GM23338 (cell line): Measurements from ENCODE around the gene LMBR1L.

Source experiments
- CREB1 ChIP-seq: fragments of 250-450 bp; sonication (Bioruptor Pico); IDR thresholded peaks from 2 replicates; pipeline ENCODE4 v1.5.0; 2020; ENCODE audit warnings: low read depth, mild to moderate bottlenecking, moderate library complexity
- CTCF ChIP-seq, 2 experiments: fragments of 200-600 bp in 1 of 2; sonication (generic) in 1 of 2; conservative IDR thresholded peaks; 2 replicates each; pipeline versions ENCODE4 v1.5.1 to v1.6.1; 2016 to 2017; ENCODE audit warnings: antibody characterized with exemption in 2 of 2, low read depth in 2 of 2, mild to moderate bottlenecking in 2 of 2, moderate library complexity in 1 of 2
- EZH2 ChIP-seq: fragments of 200-600 bp; sonication (generic); IDR thresholded peaks from one replicate; pipeline ENCODE4 v1.8.0; 2017; ENCODE audit warnings: antibody characterized with exemption, mild to moderate bottlenecking, low read depth; ENCODE audit not compliant: unreplicated experiment
- EZH2phosphoT487 ChIP-seq: fragments of 200-600 bp; sonication (generic); IDR thresholded peaks from one replicate; pipeline ENCODE4 v1.8.1; 2018; ENCODE audit warnings: antibody characterized with exemption; ENCODE audit not compliant: unreplicated experiment
- JUNB ChIP-seq: IDR thresholded peaks from one replicate; pipeline ENCODE4 v1.6.1; 2016; ENCODE audit warnings: antibody characterized with exemption; ENCODE audit not compliant: unreplicated experiment
- NANOG ChIP-seq: IDR thresholded peaks from 2 replicates; pipeline ENCODE4 v1.6.1; 2016; ENCODE audit warnings: antibody characterized with exemption, borderline replicate concordance
- POLR2AphosphoS5 ChIP-seq: IDR thresholded peaks from 2 replicates; pipeline ENCODE4 v1.6.1; 2016; ENCODE audit warnings: antibody characterized with exemption, low read depth
- REST ChIP-seq: IDR thresholded peaks from one replicate; pipeline ENCODE4 v1.6.1; 2018; ENCODE audit warnings: antibody characterized with exemption; ENCODE audit not compliant: unreplicated experiment
- ZNF331 ChIP-seq: fragments of 250-450 bp; sonication (Bioruptor Pico); IDR thresholded peaks from 2 replicates; pipeline ENCODE4 v1.5.0; 2020; ENCODE audit warnings: low read depth, mild to moderate bottlenecking, moderate library complexity

- TF ChIP-seq CTCF (conservative IDR thresholded peaks at IDR 0.05; ENCODE audit: low read depth in 2 of 2) (no peak), EZH2 (no peak), EZH2phosphoT487 (no peak), NANOG (no peak), REST (no peak), POLR2AphosphoS5 (no peak), JUNB (no peak), ZNF331 (CRISPR knock-in tag) (no peak), CREB1 (CRISPR knock-in tag) (no peak)
Observed at GRCh38 chr12:49055092-49055491, 55.6 kb downstream of the LMBR1L start.
